DMS79 (cell line): ENCODE results near the gene ELOVL6.
"Not testable (repeated sequence)": the region's sequence is repeated elsewhere in the genome, so short reads cannot be mapped to it uniquely, and the experiment has no call there.

Source experiments
- DNase-seq: peaks from one replicate; lab custom pipeline; 2025; lab: John Stamatoyannopoulos, UW

The ELOVL6 gene

GRCh38 chr4:110196871-110197528, 1.4 kb downstream of the ELOVL6 start:
- no peak for DNase-seq

GRCh38 chr4:110196206-110196870, 2.1 kb downstream of the ELOVL6 start:
- DNase-seq = no peak

- DNase-seq = no peak
Measured at GRCh38 chr4:110195561-110196205, 2.7 kb downstream of the ELOVL6 start.

- no peak for DNase-seq
Measured at GRCh38 chr4:110193822-110194761, 4.3 kb downstream of the ELOVL6 start.

GRCh38 chr4:110193287-110193686, 5.1 kb downstream of the ELOVL6 start:
- not testable (repeated sequence) for DNase-seq

- DNase-seq = no peak
Measured at GRCh38 chr4:110190249-110190648, 8.2 kb downstream of the ELOVL6 start.

- DNase-seq = no peak
Measured at GRCh38 chr4:110188113-110188512, 10.3 kb downstream of the ELOVL6 start.

- DNase-seq = no peak
Measured at GRCh38 chr4:110184791-110185155, 13.6 kb downstream of the ELOVL6 start.

- DNase-seq = no peak
Measured at GRCh38 chr4:110184140-110184790, 14.2 kb downstream of the ELOVL6 start.

GRCh38 chr4:110183643-110184042, 14.8 kb downstream of the ELOVL6 start:
- DNase-seq = no peak

- no peak for DNase-seq
Measured at GRCh38 chr4:110183058-110183457, 15.4 kb downstream of the ELOVL6 start.

GRCh38 chr4:110181890-110182289, 16.5 kb downstream of the ELOVL6 start:
- DNase-seq = no peak

- no peak for DNase-seq
Measured at GRCh38 chr4:110175634-110176033, 22.8 kb downstream of the ELOVL6 start.

- no peak for DNase-seq
Measured at GRCh38 chr4:110172972-110173371, 25.4 kb downstream of the ELOVL6 start.

- no peak for DNase-seq
Measured at GRCh38 chr4:110171971-110172370, 26.4 kb downstream of the ELOVL6 start.

GRCh38 chr4:110170861-110171260, 27.6 kb downstream of the ELOVL6 start:
- DNase-seq = no peak

GRCh38 chr4:110165382-110166286, 32.8 kb downstream of the ELOVL6 start:
- DNase-seq = no peak

GRCh38 chr4:110164856-110165255, 33.6 kb downstream of the ELOVL6 start:
- no peak for DNase-seq

- no peak for DNase-seq
Measured at GRCh38 chr4:110164251-110164650, 34.2 kb downstream of the ELOVL6 start.

GRCh38 chr4:110163327-110164069, 34.9 kb downstream of the ELOVL6 start:
- DNase-seq = no peak
